Measurements from ENCODE around the gene TCEAL9. TPM values are rescaled to one million over a fixed set of nuclear protein-coding genes. Genes with fewer than 3 reads are reported as not detected.
A peak's percentile ranks its signal among the peaks of the same experiment; 100 is the strongest.

Gene TCEAL9, protein sequence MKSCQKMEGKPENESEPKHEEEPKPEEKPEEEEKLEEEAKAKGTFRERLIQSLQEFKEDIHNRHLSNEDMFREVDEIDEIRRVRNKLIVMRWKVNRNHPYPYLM
- total RNA-seq (100 to 1,000 TPM in 5 of 9 donors, 10 to 100 TPM in 4; 91.8 to 256 (median 148) TPM), polyA plus RNA-seq (100 to 1,000 TPM; 143 to 388 (median 235) TPM)
- long read RNA-seq, donor 1, transcript TCEAL9-201 (2 exons, 699 nt) = minor isoform, 53 of 402 reads
- long read RNA-seq, donor 1, transcript TCEAL9-203 (1 exons, 1,938 nt) = minor isoform, 76 of 402 reads
- long read RNA-seq, donor 1, transcript TCEAL9-202 (3 exons, 1,033 nt) = major isoform, 210 of 402 reads
- long read RNA-seq, donor 1, partial matches to known transcripts = 51 of 402 reads
- long read RNA-seq, donor 1, other reads (novel, unspliced or antisense) = 12 of 402 reads
- long read RNA-seq, donor 2, transcript TCEAL9-203 (1 exons, 1,938 nt) = minor isoform, 68 of 300 reads
- long read RNA-seq, donor 2, transcript TCEAL9-202 (3 exons, 1,033 nt) = major isoform, 176 of 300 reads
- long read RNA-seq, donor 2, transcript TCEAL9-201 (2 exons, 699 nt) = minor isoform, 26 of 300 reads
- long read RNA-seq, donor 2, partial matches to known transcripts = 24 of 300 reads
- long read RNA-seq, donor 2, other reads (novel, unspliced or antisense) = 6 of 300 reads
- long read RNA-seq, donor 3, transcript TCEAL9-202 (3 exons, 1,033 nt) = major isoform, 105 of 204 reads
- long read RNA-seq, donor 3, transcript TCEAL9-203 (1 exons, 1,938 nt) = minor isoform, 54 of 204 reads
- long read RNA-seq, donor 3, transcript TCEAL9-201 (2 exons, 699 nt) = minor isoform, 26 of 204 reads
- long read RNA-seq, donor 3, partial matches to known transcripts = 11 of 204 reads
- long read RNA-seq, donor 3, other reads (novel, unspliced or antisense) = 8 of 204 reads
- long read RNA-seq, donor 4, transcript TCEAL9-201 (2 exons, 699 nt) = minor isoform, 21 of 109 reads
- long read RNA-seq, donor 4, transcript TCEAL9-202 (3 exons, 1,033 nt) = major isoform, 77 of 109 reads
- long read RNA-seq, donor 4, partial matches to known transcripts = 3 of 109 reads
- long read RNA-seq, donor 4, other reads (novel, unspliced or antisense) = 4 of 109 reads
- long read RNA-seq, donor 5, transcript TCEAL9-202 (3 exons, 1,033 nt) = major isoform, 105 of 138 reads
- long read RNA-seq, donor 5, transcript TCEAL9-203 (1 exons, 1,938 nt) = minor isoform, 9 of 138 reads
- long read RNA-seq, donor 5, transcript TCEAL9-201 (2 exons, 699 nt) = minor isoform, 17 of 138 reads
- long read RNA-seq, donor 5, partial matches to known transcripts = 3 of 138 reads
- long read RNA-seq, donor 5, other reads (novel, unspliced or antisense) = 4 of 138 reads
- long read RNA-seq, donor 6, transcript TCEAL9-202 (3 exons, 1,033 nt) = major isoform, 25 of 40 reads
- long read RNA-seq, donor 6, transcript TCEAL9-201 (2 exons, 699 nt) = minor isoform, 9 of 40 reads
- long read RNA-seq, donor 6, partial matches to known transcripts = 3 of 40 reads
- long read RNA-seq, donor 6, other reads (novel, unspliced or antisense) = 2 of 40 reads
- long read RNA-seq, donor 7, transcript TCEAL9-203 (1 exons, 1,938 nt) = minor isoform, 32 of 133 reads
- long read RNA-seq, donor 7, transcript TCEAL9-201 (2 exons, 699 nt) = minor isoform, 14 of 133 reads
- long read RNA-seq, donor 7, transcript TCEAL9-202 (3 exons, 1,033 nt) = major isoform, 71 of 133 reads
- long read RNA-seq, donor 7, partial matches to known transcripts = 11 of 133 reads
- long read RNA-seq, donor 7, other reads (novel, unspliced or antisense) = 5 of 133 reads
- long read RNA-seq, donor 8, transcript TCEAL9-203 (1 exons, 1,938 nt) = minor isoform, 63 of 330 reads
- long read RNA-seq, donor 8, transcript TCEAL9-201 (2 exons, 699 nt) = minor isoform, 28 of 330 reads
- long read RNA-seq, donor 8, transcript TCEAL9-202 (3 exons, 1,033 nt) = major isoform, 190 of 330 reads
- long read RNA-seq, donor 8, partial matches to known transcripts = 33 of 330 reads
- long read RNA-seq, donor 8, other reads (novel, unspliced or antisense) = 16 of 330 reads
- long read RNA-seq, donor 9, transcript TCEAL9-201 (2 exons, 699 nt) = minor isoform, 16 of 298 reads
- long read RNA-seq, donor 9, transcript TCEAL9-203 (1 exons, 1,938 nt) = minor isoform, 77 of 298 reads
- long read RNA-seq, donor 9, transcript TCEAL9-202 (3 exons, 1,033 nt) = major isoform, 167 of 298 reads
- long read RNA-seq, donor 9, partial matches to known transcripts = 30 of 298 reads
- long read RNA-seq, donor 9, other reads (novel, unspliced or antisense) = 8 of 298 reads
- long read RNA-seq, donor 10, transcript TCEAL9-202 (3 exons, 1,033 nt) = major isoform, 62 of 87 reads
- long read RNA-seq, donor 10, transcript TCEAL9-203 (1 exons, 1,938 nt) = minor isoform, 16 of 87 reads
- long read RNA-seq, donor 10, transcript TCEAL9-201 (2 exons, 699 nt) = minor isoform, 9 of 87 reads
- long read RNA-seq, donor 10, partial matches to known transcripts = 0 of 87 reads
- long read RNA-seq, donor 10, other reads (novel, unspliced or antisense) = 0 of 87 reads

DNA sequence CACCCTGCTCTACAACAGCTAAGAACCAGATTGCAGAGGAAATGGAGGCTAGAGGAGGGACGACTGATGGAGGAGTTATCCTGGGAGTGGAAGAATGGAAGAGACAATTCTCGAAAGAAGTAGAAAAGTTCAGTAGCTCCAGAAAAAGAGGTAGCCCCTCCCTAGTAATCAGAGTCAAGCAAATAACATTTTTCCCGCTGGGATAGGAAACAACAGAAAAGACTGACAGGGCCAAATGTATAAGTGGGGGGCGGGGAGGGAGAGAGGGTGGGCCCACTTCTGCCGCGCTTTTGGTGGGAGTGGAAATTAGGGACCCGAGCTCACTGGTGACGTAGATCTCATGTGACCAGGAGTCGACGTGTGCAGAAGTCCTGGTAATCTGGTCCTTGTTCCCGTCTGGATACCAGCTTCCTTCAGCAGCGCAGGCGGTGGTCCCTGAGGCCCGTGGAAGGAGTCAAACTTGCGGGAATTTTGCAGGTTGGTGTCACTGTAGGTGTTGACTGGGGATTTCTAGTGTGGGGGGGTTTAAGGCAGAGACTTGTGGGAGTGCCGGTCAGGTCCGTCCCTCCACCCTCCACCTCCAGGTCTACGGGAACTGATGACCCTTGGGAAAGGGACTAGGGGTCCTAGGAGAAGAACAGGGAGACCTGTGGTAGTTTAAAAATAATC lies at the start of gene TCEAL9:
TCEAL9 (plus strand) TSS at position 377 of the 669 bp plus-strand sequence. CDS start 1,179 bp downstream, outside the sequence.
- WGBS, 4 donors = 0 to 29% (median 11%) methylated on average over 10 to 18 of the region's 18 CpGs
- Histone ChIP-seq H3K4me3 (peak within 1 kb of the TSS; percentile 54 to 82 (median 58)), H3K4me1 (replicated peaks in 1 of 2) (peaks cover 0 to 4% of the 10 kb centered on the region in 2 donors), H3K27me3 (no peaks in the 10 kb centered on the region), H3K36me3 (replicated peaks in 1 of 2) (no peaks in the 10 kb centered on the region), H3K27ac (peak within 1 kb of the TSS; percentile 85 to 99 (median 89)), H3K9me3 (replicated peaks in 1 of 3) (no peaks in the 10 kb centered on the region)
- TF ChIP-seq, protein P1, sequence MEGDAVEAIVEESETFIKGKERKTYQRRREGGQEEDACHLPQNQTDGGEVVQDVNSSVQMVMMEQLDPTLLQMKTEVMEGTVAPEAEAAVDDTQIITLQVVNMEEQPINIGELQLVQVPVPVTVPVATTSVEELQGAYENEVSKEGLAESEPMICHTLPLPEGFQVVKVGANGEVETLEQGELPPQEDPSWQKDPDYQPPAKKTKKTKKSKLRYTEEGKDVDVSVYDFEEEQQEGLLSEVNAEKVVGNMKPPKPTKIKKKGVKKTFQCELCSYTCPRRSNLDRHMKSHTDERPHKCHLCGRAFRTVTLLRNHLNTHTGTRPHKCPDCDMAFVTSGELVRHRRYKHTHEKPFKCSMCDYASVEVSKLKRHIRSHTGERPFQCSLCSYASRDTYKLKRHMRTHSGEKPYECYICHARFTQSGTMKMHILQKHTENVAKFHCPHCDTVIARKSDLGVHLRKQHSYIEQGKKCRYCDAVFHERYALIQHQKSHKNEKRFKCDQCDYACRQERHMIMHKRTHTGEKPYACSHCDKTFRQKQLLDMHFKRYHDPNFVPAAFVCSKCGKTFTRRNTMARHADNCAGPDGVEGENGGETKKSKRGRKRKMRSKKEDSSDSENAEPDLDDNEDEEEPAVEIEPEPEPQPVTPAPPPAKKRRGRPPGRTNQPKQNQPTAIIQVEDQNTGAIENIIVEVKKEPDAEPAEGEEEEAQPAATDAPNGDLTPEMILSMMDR (IDR thresholded peaks at IDR 0.05) = no peak
- peak; percentile 87 to 93 for TF ChIP-seq POLR2A (IDR thresholded peaks at IDR 0.05)
- peak; percentile 73 to 86 (median 78) for DNase-seq
- intact Hi-C loops (cut with DNase I) = no loop called here

DNA sequence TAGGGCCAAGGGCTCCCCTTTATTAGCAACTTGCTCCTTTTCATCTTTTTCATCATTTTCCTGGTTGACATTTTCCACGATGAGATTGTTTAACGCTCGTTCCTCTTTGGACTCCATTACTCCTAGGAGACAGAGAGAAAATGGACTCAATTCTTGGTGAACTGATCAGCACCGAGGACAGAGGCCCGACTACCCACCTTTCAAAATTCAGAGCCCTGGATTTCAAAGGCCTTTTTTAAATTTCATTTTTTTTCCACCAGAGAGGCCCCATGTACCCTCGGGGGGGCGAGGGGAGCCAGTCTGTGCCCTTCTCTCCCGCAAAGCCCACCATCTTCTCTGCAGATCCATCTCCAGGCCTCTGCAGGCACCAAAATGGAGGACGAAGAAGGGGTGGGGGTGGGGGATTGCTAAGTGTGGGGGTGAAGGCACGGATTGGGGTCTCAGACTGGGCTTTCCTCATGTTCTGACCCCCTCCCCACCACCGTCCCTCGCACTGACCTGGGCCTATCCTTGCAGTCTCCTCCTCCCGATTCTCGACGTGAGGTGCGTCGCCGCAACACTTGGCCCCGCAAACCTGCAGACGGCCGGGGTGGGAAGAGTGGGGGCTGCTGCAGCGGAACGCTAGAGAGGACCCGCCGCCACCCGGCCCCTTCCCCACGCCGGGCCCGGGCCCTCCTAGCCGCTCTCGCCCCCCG lies 46.3 kb upstream of the TCEAL9 start:
- Histone ChIP-seq H3K4me3 (peak overlapping the region in 2 of 4 donors; percentile 15 to 58), H3K27me3 (peaks cover 4% of the 10 kb centered on the region), H3K27ac (peak overlapping the region in 2 of 5 donors; percentile 68 to 78), H3K4me1 (replicated peaks in 1 of 2) (no peaks in the 10 kb centered on the region), H3K9me3 (replicated peaks in 1 of 3) (no peaks in the 10 kb centered on the region), H3K36me3 (replicated peaks in 1 of 2) (no peaks in the 10 kb centered on the region)
- TF ChIP-seq, protein P1 (IDR thresholded peaks at IDR 0.05) = no peak
- TF ChIP-seq POLR2A (IDR thresholded peaks at IDR 0.05) = no peak
- intact Hi-C loops (cut with DNase I) = no loop called here
- 18 to 62% (median 48%) methylated on average over 8 to 32 of the region's 32 CpGs for WGBS, 4 donors
- DNase-seq = peak in 1 of 7 donors; percentile 20
